Erythroblast (primary cell): ENCODE results near the gene TMEM212.

Experiments
- GATA1 ChIP-seq: IDR thresholded peaks from 2 replicates; pipeline ENCODE4 v1.6.1; 2011; ENCODE audit warnings: low read depth, mild to moderate bottlenecking, control low read depth, low read length, moderate library complexity
- POLR2A ChIP-seq: IDR thresholded peaks from 2 replicates; pipeline ENCODE4 v1.6.1; 2011; ENCODE audit warnings: mild to moderate bottlenecking, low read length

GRCh38 chr3:171835116-171835515 is 8.0 kb upstream of the TMEM212 start:
- TF ChIP-seq POLR2A (no peak), GATA1 (no peak)
